Transverse colon (tissue), 3 donors: ENCODE data around the gene GOLGA6L9.
"Not testable (repeated sequence)": the region's sequence is repeated elsewhere in the genome, so short reads cannot be mapped to it uniquely, and the experiment has no call there.

Experiments
- EP300 ChIP-seq: sonication (generic); formaldehyde crosslinking; IDR thresholded peaks from one replicate; pipeline ENCODE4 v1.6.1; 2017; ENCODE audit warnings: antibody characterized with exemption, low read depth
- POLR2A ChIP-seq: fragments of 450-650 bp; IDR thresholded peaks from one replicate; pipeline ENCODE4 v1.6.1; 2016; ENCODE audit warnings: antibody characterized with exemption, mild to moderate bottlenecking, moderate library complexity
- TF ChIP-seq, protein P1 (sequence below), 5 experiments: fragments of 200-600 bp in 3 of 5; fragments of 450-650 bp in 2 of 5; sonication (generic) in 3 of 5; IDR thresholded peaks; 1 replicate in 2 of 5; 2 replicates in 3 of 5; pipeline ENCODE4 v1.5.1; 2016 to 2017; ENCODE audit warnings: antibody characterized with exemption in 5 of 5, inconsistent platforms in 3 of 5, mild to moderate bottlenecking in 2 of 5, moderate library complexity in 1 of 5

DNA sequence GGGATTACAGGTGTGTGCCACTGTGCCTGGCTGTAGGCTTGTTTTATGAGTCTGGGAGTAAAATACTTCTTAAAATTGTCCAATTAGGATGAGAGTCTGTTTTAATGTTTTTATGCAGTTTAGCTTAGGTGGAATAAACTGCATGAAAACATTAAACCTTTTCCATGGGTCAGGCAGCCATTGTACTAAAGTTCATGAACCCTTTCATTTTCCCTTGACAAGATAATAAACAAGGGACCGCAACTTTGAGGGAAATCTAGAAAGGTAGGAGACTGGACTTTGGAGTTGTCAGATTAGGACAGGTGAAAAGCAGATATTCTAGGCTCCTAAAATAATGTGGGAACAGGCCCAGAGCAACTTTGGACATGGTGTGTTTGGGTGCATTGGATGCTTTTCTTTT, 27.3 kb upstream of the GOLGA6L9 start:
- TF ChIP-seq, protein P1, sequence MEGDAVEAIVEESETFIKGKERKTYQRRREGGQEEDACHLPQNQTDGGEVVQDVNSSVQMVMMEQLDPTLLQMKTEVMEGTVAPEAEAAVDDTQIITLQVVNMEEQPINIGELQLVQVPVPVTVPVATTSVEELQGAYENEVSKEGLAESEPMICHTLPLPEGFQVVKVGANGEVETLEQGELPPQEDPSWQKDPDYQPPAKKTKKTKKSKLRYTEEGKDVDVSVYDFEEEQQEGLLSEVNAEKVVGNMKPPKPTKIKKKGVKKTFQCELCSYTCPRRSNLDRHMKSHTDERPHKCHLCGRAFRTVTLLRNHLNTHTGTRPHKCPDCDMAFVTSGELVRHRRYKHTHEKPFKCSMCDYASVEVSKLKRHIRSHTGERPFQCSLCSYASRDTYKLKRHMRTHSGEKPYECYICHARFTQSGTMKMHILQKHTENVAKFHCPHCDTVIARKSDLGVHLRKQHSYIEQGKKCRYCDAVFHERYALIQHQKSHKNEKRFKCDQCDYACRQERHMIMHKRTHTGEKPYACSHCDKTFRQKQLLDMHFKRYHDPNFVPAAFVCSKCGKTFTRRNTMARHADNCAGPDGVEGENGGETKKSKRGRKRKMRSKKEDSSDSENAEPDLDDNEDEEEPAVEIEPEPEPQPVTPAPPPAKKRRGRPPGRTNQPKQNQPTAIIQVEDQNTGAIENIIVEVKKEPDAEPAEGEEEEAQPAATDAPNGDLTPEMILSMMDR (IDR thresholded peaks at IDR 0.05): not testable (repeated sequence)
- TF ChIP-seq EP300, POLR2A: not testable (repeated sequence)
